DMS53 (cell line): ENCODE data around the gene HPS1.

Source experiments
- DNase-seq: peaks from one replicate; lab custom pipeline; 2025; lab: John Stamatoyannopoulos, UW

The HPS1 gene

GRCh38 chr10:98432330-98432729 is 14.4 kb downstream of the HPS1 start:
- no peak for DNase-seq

- no peak for DNase-seq
These were observed 15.7 kb downstream of the HPS1 start for GRCh38 chr10:98431016-98431415.

GRCh38 chr10:98430427-98430826 is 16.3 kb downstream of the HPS1 start:
- DNase-seq = no peak

GRCh38 chr10:98429320-98430072 is 17.2 kb downstream of the HPS1 start:
- DNase-seq = no peak

- DNase-seq = no peak
These were observed 19.7 kb downstream of the HPS1 start for GRCh38 chr10:98427011-98427515.

GRCh38 chr10:98425511-98426352 is 21.0 kb downstream of the HPS1 start:
- DNase-seq = peak; percentile 73

GRCh38 chr10:98424295-98425254 is 22.2 kb downstream of the HPS1 start:
- no peak for DNase-seq

- peak; percentile 34 for DNase-seq
These were observed 23.0 kb downstream of the HPS1 start for GRCh38 chr10:98423691-98424120.

- no peak for DNase-seq
These were observed 24.6 kb downstream of the HPS1 start for GRCh38 chr10:98422182-98422581.

GRCh38 chr10:98420786-98421185 is 25.9 kb downstream of the HPS1 start:
- no peak for DNase-seq

GRCh38 chr10:98419469-98420261 is 27.1 kb downstream of the HPS1 start:
- no peak for DNase-seq

- no peak for DNase-seq
These were observed 27.9 kb downstream of the HPS1 start for GRCh38 chr10:98418665-98419468.

GRCh38 chr10:98417973-98418664 is 28.6 kb downstream of the HPS1 start:
- no peak for DNase-seq

GRCh38 chr10:98417481-98417959 is 29.2 kb downstream of the HPS1 start:
- no peak for DNase-seq

GRCh38 chr10:98416606-98417388 is 29.9 kb downstream of the HPS1 start:
- DNase-seq = no peak

GRCh38 chr10:98415731-98416119 is 31.0 kb downstream of the HPS1 start:
- no peak for DNase-seq

- DNase-seq = peak; percentile 93
These were observed 31.6 kb downstream of the HPS1 start, which contains the start of gene PYROXD2 for GRCh38 chr10:98414932-98415730. TSS of gene PYROXD2 (minus strand) at chr10:98415182. CDS start at chr10:98415135, 47 bp downstream.

- no peak for DNase-seq
These were observed 32.2 kb downstream of the HPS1 start for GRCh38 chr10:98414578-98414931.
